NCI-H69 (cell line): ENCODE data around the gene FN1.

Source experiments
- DNase-seq: peaks from one replicate; lab custom pipeline; 2025; lab: John Stamatoyannopoulos, UW

FN1 gene

GRCh38 chr2:215435870-215436704, at the start of gene FN1:
Gene FN1, minus strand, starts transcription at chr2:215436068. Its CDS starts 266 bp downstream, at chr2:215435802.
- DNase-seq: peak; percentile 60

- DNase-seq: no peak
These were observed 49.2 kb upstream of the FN1 start for GRCh38 chr2:215485032-215485431.

- DNase-seq: no peak
These were observed 48.7 kb upstream of the FN1 start for GRCh38 chr2:215484570-215484969.

- DNase-seq: no peak
These were observed 47.6 kb upstream of the FN1 start for GRCh38 chr2:215483431-215483830.

- DNase-seq: peak; percentile 53
These were observed 43.8 kb upstream of the FN1 start for GRCh38 chr2:215479536-215480240.

- no peak for DNase-seq
These were observed 43.3 kb upstream of the FN1 start for GRCh38 chr2:215479121-215479520.

- no peak for DNase-seq
These were observed 40.6 kb upstream of the FN1 start for GRCh38 chr2:215476424-215476823.

- DNase-seq: no peak
These were observed 30.4 kb upstream of the FN1 start for GRCh38 chr2:215466097-215466909.

GRCh38 chr2:215465256-215465655, 29.4 kb upstream of the FN1 start:
- DNase-seq: peak; percentile 2

GRCh38 chr2:215461836-215462532, 26.1 kb upstream of the FN1 start:
- DNase-seq: no peak

GRCh38 chr2:215460682-215461382, 25.0 kb upstream of the FN1 start:
- DNase-seq: no peak

- no peak for DNase-seq
These were observed 20.1 kb upstream of the FN1 start for GRCh38 chr2:215455958-215456357.

GRCh38 chr2:215454519-215455246, 18.8 kb upstream of the FN1 start:
- peak; percentile 37 for DNase-seq

GRCh38 chr2:215452725-215453124, 16.9 kb upstream of the FN1 start:
- no peak for DNase-seq

GRCh38 chr2:215451012-215451756, 15.3 kb upstream of the FN1 start:
- no peak for DNase-seq

- no peak for DNase-seq
These were observed 14.5 kb upstream of the FN1 start for GRCh38 chr2:215450188-215451011.

- no peak for DNase-seq
These were observed 11.8 kb upstream of the FN1 start for GRCh38 chr2:215447673-215448081.

- no peak for DNase-seq
These were observed 11.2 kb upstream of the FN1 start for GRCh38 chr2:215447056-215447455.

GRCh38 chr2:215442401-215442787, 6.5 kb upstream of the FN1 start:
- no peak for DNase-seq
